GM23338 (cell line): ENCODE results near the gene VWA2. TPM values are rescaled to one million over a fixed set of nuclear protein-coding genes. Genes with fewer than 3 reads are reported as not detected.

Experiments
- ATAC-seq: fragments of 200-7000 bp; cut with Tn5 transposase; 3 replicates; pipeline ENCODE4 v1.9.1; 2020
- DNase-seq: peaks from one replicate; pipeline ENCODE4 v3.0.0-alpha.2; 2015; ENCODE audit warnings: low spot score
- H2AFZ ChIP-seq: fragments of 200-600 bp; sonication (generic); 2 replicates; pipeline ENCODE4 v1.8.0; 2016; ENCODE audit warnings: antibody characterized with exemption, mild to moderate bottlenecking, moderate library complexity
- H3F3A ChIP-seq: fragments of 200-600 bp; sonication (generic); replicated peaks from 2 replicates; pipeline ENCODE4 v1.8.0; 2017; ENCODE audit warnings: antibody characterized with exemption, mixed run types, low read depth
- H3K27ac ChIP-seq: fragments of 200-600 bp; sonication (generic); 2 replicates; pipeline ENCODE4 v1.6.1; 2016; ENCODE audit warnings: low read depth
- H3K27me3 ChIP-seq: fragments of 200-600 bp; sonication (generic); 2 replicates; pipeline ENCODE4 v1.8.0; 2016; ENCODE audit warnings: mild to moderate bottlenecking, mixed run types, moderate library complexity; ENCODE audit not compliant: insufficient read depth
- H3K36me3 ChIP-seq: fragments of 200-600 bp; sonication (generic); 2 replicates; pipeline ENCODE4 v1.8.0; 2016; ENCODE audit warnings: mild to moderate bottlenecking; ENCODE audit not compliant: insufficient read depth
- H3K4me1 ChIP-seq: fragments of 200-600 bp; sonication (generic); 2 replicates; pipeline ENCODE4 v1.8.0; 2016; ENCODE audit warnings: mild to moderate bottlenecking, moderate library complexity; ENCODE audit not compliant: insufficient read depth
- H3K4me2 ChIP-seq: fragments of 200-600 bp; sonication (generic); 2 replicates; pipeline ENCODE4 v1.7.1; 2017; ENCODE audit warnings: mixed run types
- H3K4me3 ChIP-seq: fragments of 200-600 bp; sonication (generic); 2 replicates; pipeline ENCODE4 v1.6.1; 2016; ENCODE audit warnings: mixed run types
- H3K79me2 ChIP-seq: fragments of 200-600 bp; sonication (generic); replicated peaks from 2 replicates; pipeline ENCODE4 v1.8.0; 2017; ENCODE audit warnings: mild to moderate bottlenecking; ENCODE audit not compliant: insufficient read depth
- H3K9me2 ChIP-seq: fragments of 200-600 bp; sonication (generic); 2 replicates; pipeline ENCODE4 v1.8.0; 2017; ENCODE audit not compliant: insufficient read depth
- H4K20me1 ChIP-seq: fragments of 200-600 bp; sonication (generic); replicated peaks from 2 replicates; pipeline ENCODE4 v1.8.0; 2017; ENCODE audit warnings: mild to moderate bottlenecking; ENCODE audit not compliant: insufficient read depth
- H3K27ac Mint-ChIP-seq: 2 replicates; pipeline ENCODE4 v1.8.0; 2020; ENCODE audit warnings: inconsistent platforms, mild to moderate bottlenecking, moderate library complexity, mixed read lengths
- H3K27me3 Mint-ChIP-seq: 3 replicates; pipeline ENCODE4 v1.8.0; 2022; ENCODE audit warnings: low read depth, mild to moderate bottlenecking, moderate library complexity, mixed read lengths, inconsistent platforms; ENCODE audit not compliant: insufficient read depth, poor library complexity
- H3K36me3 Mint-ChIP-seq: 3 replicates; pipeline ENCODE4 v1.8.0; 2021; ENCODE audit warnings: low read depth, mild to moderate bottlenecking, inconsistent platforms, moderate library complexity, mixed read lengths
- H3K4me1 Mint-ChIP-seq: 3 replicates; pipeline ENCODE4 v1.8.0; 2020; ENCODE audit warnings: mild to moderate bottlenecking, inconsistent platforms, mixed read lengths
- H3K4me3 Mint-ChIP-seq: 3 replicates; pipeline ENCODE4 v1.8.0; 2021; ENCODE audit warnings: moderate library complexity, mild to moderate bottlenecking, inconsistent platforms, mixed read lengths
- H3K9me3 Mint-ChIP-seq: 3 replicates; pipeline ENCODE4 v1.8.0; 2020; ENCODE audit warnings: moderate library complexity, mild to moderate bottlenecking, inconsistent platforms, mixed read lengths
- CREB1 ChIP-seq: fragments of 250-450 bp; sonication (Bioruptor Pico); IDR thresholded peaks from 2 replicates; pipeline ENCODE4 v1.5.0; 2020; ENCODE audit warnings: low read depth, mild to moderate bottlenecking, moderate library complexity
- EZH2phosphoT487 ChIP-seq: fragments of 200-600 bp; sonication (generic); IDR thresholded peaks from one replicate; pipeline ENCODE4 v1.8.1; 2018; ENCODE audit warnings: antibody characterized with exemption; ENCODE audit not compliant: unreplicated experiment
- JUNB ChIP-seq: IDR thresholded peaks from one replicate; pipeline ENCODE4 v1.6.1; 2016; ENCODE audit warnings: antibody characterized with exemption; ENCODE audit not compliant: unreplicated experiment
- NANOG ChIP-seq: IDR thresholded peaks from 2 replicates; pipeline ENCODE4 v1.6.1; 2016; ENCODE audit warnings: antibody characterized with exemption, borderline replicate concordance
- POLR2AphosphoS5 ChIP-seq: IDR thresholded peaks from 2 replicates; pipeline ENCODE4 v1.6.1; 2016; ENCODE audit warnings: antibody characterized with exemption, low read depth
- STAT1 ChIP-seq: IDR thresholded peaks from one replicate; pipeline ENCODE4 v1.6.1; 2016; ENCODE audit warnings: antibody characterized with exemption; ENCODE audit not compliant: unreplicated experiment
- ZNF331 ChIP-seq: fragments of 250-450 bp; sonication (Bioruptor Pico); IDR thresholded peaks from 2 replicates; pipeline ENCODE4 v1.5.0; 2020; ENCODE audit warnings: low read depth, mild to moderate bottlenecking, moderate library complexity
- polyA plus RNA-seq: library from polyadenylated mRNA; unstranded; fragments of >200 nt; fragmentation: Nextera tagmentation; extraction: Ambion mirVana; gene quantifications from 2 replicates; pipeline ENCODE4 v1.2.1, GENCODE V29; 2016
- total RNA-seq: library from RNA; depleted of rRNA; stranded (reverse); fragments of >200 nt; shearing (Covaris generic); gene quantifications from 2 replicates; pipeline ENCODE4 v1.2.3, GENCODE V29; 2014
- TF ChIP-seq, protein P1 (sequence below): IDR thresholded peaks from 2 replicates; pipeline ENCODE4 v1.6.1; 2016; ENCODE audit warnings: antibody characterized with exemption
- TF ChIP-seq, protein P2 (sequence below): fragments of 250-450 bp; sonication (Bioruptor Pico); IDR thresholded peaks from 2 replicates; pipeline ENCODE4 v1.5.0; 2020; ENCODE audit warnings: mild to moderate bottlenecking, moderate library complexity
- TF ChIP-seq, protein P3 (sequence below), 2 experiments: fragments of 200-600 bp in 1 of 2; sonication (generic) in 1 of 2; conservative IDR thresholded peaks; 2 replicates each; pipeline versions ENCODE4 v1.5.1 to v1.6.1; 2016 to 2017; ENCODE audit warnings: antibody characterized with exemption in 2 of 2, low read depth in 2 of 2, mild to moderate bottlenecking in 2 of 2, moderate library complexity in 1 of 2

Gene VWA2
- total and polyA plus RNA-seq, 2 experiments from 2014 or later, result 0.48 to 3.7 TPM

DNA sequence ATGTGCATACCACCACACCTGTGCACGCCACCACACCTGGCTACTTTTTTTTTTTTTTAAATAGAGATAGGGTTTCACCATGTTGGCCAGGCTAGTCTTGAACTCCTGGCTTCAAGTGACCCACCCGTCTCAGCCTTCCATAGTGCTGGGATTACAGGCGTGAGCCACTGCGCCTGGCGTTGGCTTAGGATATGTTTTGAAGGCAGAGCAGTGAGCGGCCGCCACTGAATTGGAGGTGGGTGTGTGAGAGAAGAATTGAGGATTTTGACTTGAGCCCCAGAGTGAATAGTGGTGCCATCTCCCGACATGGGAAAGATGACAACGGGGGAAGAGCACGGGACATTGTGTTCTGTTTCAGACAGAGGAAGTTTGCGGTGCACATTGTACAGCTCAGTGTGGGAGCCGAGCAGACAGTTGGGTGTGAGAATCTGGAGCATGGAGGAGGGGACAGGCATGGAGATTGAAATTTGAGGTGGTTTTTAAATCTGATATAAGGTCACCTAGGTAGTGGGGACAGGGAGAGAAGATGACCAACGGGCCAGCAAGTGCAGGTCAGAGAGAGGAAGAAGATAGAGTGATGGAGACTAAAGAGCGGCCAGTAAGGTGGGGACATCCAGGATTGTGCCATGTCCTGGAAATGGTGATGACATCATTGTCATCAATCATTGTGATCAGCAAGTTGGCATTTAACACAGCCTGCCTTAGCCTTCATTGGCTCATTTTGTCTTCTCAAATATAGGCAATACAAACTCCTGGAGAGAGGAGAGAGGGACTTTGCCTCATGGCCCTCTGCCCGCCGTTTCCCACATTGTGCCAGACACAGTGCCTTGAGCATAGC is 35.8 kb downstream of the VWA2 start:
- peaks cover 4% of the 10 kb centered on the region for H3K27me3 Mint-ChIP-seq
- no peak for ATAC-seq
- Histone ChIP-seq H3K36me3 (no peaks in the 10 kb centered on the region), H3K27me3 (no peaks in the 10 kb centered on the region), H3K27ac (no peak overlapping the region), H3K9me2 (no peaks in the 10 kb centered on the region), H3F3A (no peaks in the 10 kb centered on the region), H3K79me2 (no peaks in the 10 kb centered on the region), H3K4me1 (no peaks in the 10 kb centered on the region), H4K20me1 (no peaks in the 10 kb centered on the region), H2AFZ (no peak overlapping the region), H3K4me3 (no peak overlapping the region), H3K4me2 (no peak overlapping the region)
- H3K27ac Mint-ChIP-seq, result no peak overlapping the region
- no peaks in the 10 kb centered on the region; the same call in 2 of the 3 replicates for H3K4me1 Mint-ChIP-seq
- H3K36me3 Mint-ChIP-seq, result no peaks in the 10 kb centered on the region
- H3K9me3 Mint-ChIP-seq, result no peaks in the 10 kb centered on the region
- no peak overlapping the region for H3K4me3 Mint-ChIP-seq
- no peak for DNase-seq
- TF ChIP-seq, protein P1, sequence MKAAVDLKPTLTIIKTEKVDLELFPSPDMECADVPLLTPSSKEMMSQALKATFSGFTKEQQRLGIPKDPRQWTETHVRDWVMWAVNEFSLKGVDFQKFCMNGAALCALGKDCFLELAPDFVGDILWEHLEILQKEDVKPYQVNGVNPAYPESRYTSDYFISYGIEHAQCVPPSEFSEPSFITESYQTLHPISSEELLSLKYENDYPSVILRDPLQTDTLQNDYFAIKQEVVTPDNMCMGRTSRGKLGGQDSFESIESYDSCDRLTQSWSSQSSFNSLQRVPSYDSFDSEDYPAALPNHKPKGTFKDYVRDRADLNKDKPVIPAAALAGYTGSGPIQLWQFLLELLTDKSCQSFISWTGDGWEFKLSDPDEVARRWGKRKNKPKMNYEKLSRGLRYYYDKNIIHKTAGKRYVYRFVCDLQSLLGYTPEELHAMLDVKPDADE, result no peak

DNA sequence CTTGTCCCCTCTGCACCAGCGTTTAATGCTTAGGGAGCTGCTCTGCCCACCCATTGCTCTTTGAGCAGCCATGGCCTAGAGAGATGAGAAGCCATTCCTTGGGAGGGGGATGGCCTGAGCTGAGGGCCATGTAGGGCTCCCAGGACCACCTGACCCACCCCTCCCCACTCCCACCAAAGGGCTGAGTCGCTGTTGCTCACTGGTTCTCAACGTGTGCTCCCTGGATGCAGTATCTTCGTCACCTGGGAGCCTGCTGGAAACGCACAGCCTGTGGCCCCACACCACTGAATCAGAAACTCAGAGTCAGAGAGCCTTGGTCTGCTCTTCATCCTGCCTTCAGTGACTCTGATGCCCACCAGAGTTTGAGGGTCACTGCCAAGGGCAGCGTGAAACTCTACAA is 37.0 kb downstream of the VWA2 start:
- Mint-ChIP-seq H3K36me3 (no peaks in the 10 kb centered on the region), H3K27me3 (peaks cover 4% of the 10 kb centered on the region), H3K4me1 (no peaks in the 10 kb centered on the region), H3K9me3 (no peaks in the 10 kb centered on the region), H3K27ac (no peak overlapping the region), H3K4me3 (no peak overlapping the region)
- Histone ChIP-seq H3K9me2 (no peaks in the 10 kb centered on the region), H3K27me3 (no peaks in the 10 kb centered on the region), H3K4me3 (no peak overlapping the region), H3K36me3 (no peaks in the 10 kb centered on the region), H3K4me1 (no peaks in the 10 kb centered on the region), H3K4me2 (no peak overlapping the region), H3K27ac (no peak overlapping the region), H3F3A (no peaks in the 10 kb centered on the region), H2AFZ (no peak overlapping the region), H3K79me2 (no peaks in the 10 kb centered on the region), H4K20me1 (no peaks in the 10 kb centered on the region)
- ATAC-seq, result no peak
- DNase-seq, result no peak
- TF ChIP-seq EZH2phosphoT487 (no peak), JUNB (no peak), STAT1 (no peak), POLR2AphosphoS5 (no peak), ZNF331 (no peak), CREB1 (CRISPR knock-in tag) (no peak), NANOG (no peak)
- TF ChIP-seq, protein P2, sequence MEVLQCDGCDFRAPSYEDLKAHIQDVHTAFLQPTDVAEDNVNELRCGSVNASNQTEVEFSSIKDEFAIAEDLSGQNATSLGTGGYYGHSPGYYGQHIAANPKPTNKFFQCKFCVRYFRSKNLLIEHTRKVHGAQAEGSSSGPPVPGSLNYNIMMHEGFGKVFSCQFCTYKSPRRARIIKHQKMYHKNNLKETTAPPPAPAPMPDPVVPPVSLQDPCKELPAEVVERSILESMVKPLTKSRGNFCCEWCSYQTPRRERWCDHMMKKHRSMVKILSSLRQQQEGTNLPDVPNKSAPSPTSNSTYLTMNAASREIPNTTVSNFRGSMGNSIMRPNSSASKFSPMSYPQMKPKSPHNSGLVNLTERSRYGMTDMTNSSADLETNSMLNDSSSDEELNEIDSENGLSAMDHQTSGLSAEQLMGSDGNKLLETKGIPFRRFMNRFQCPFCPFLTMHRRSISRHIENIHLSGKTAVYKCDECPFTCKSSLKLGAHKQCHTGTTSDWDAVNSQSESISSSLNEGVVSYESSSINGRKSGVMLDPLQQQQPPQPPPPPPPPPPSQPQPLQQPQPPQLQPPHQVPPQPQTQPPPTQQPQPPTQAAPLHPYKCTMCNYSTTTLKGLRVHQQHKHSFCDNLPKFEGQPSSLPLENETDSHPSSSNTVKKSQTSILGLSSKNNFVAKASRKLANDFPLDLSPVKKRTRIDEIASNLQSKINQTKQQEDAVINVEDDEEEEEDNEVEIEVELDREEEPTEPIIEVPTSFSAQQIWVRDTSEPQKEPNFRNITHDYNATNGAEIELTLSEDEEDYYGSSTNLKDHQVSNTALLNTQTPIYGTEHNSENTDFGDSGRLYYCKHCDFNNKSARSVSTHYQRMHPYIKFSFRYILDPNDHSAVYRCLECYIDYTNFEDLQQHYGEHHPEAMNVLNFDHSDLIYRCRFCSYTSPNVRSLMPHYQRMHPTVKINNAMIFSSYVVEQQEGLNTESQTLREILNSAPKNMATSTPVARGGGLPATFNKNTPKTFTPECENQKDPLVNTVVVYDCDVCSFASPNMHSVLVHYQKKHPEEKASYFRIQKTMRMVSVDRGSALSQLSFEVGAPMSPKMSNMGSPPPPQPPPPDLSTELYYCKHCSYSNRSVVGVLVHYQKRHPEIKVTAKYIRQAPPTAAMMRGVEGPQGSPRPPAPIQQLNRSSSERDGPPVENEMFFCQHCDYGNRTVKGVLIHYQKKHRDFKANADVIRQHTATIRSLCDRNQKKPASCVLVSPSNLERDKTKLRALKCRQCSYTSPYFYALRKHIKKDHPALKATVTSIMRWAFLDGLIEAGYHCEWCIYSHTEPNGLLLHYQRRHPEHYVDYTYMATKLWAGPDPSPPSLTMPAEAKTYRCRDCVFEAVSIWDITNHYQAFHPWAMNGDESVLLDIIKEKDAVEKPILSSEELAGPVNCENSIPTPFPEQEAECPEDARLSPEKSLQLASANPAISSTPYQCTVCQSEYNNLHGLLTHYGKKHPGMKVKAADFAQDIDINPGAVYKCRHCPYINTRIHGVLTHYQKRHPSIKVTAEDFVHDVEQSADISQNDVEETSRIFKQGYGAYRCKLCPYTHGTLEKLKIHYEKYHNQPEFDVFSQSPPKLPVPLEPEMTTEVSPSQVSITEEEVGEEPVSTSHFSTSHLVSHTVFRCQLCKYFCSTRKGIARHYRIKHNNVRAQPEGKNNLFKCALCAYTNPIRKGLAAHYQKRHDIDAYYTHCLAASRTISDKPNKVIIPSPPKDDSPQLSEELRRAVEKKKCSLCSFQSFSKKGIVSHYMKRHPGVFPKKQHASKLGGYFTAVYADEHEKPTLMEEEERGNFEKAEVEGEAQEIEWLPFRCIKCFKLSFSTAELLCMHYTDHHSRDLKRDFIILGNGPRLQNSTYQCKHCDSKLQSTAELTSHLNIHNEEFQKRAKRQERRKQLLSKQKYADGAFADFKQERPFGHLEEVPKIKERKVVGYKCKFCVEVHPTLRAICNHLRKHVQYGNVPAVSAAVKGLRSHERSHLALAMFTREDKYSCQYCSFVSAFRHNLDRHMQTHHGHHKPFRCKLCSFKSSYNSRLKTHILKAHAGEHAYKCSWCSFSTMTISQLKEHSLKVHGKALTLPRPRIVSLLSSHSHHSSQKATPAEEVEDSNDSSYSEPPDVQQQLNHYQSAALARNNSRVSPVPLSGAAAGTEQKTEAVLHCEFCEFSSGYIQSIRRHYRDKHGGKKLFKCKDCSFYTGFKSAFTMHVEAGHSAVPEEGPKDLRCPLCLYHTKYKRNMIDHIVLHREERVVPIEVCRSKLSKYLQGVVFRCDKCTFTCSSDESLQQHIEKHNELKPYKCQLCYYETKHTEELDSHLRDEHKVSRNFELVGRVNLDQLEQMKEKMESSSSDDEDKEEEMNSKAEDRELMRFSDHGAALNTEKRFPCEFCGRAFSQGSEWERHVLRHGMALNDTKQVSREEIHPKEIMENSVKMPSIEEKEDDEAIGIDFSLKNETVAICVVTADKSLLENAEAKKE, result no peak
- TF ChIP-seq, protein P1, result no peak
- TF ChIP-seq, protein P3, sequence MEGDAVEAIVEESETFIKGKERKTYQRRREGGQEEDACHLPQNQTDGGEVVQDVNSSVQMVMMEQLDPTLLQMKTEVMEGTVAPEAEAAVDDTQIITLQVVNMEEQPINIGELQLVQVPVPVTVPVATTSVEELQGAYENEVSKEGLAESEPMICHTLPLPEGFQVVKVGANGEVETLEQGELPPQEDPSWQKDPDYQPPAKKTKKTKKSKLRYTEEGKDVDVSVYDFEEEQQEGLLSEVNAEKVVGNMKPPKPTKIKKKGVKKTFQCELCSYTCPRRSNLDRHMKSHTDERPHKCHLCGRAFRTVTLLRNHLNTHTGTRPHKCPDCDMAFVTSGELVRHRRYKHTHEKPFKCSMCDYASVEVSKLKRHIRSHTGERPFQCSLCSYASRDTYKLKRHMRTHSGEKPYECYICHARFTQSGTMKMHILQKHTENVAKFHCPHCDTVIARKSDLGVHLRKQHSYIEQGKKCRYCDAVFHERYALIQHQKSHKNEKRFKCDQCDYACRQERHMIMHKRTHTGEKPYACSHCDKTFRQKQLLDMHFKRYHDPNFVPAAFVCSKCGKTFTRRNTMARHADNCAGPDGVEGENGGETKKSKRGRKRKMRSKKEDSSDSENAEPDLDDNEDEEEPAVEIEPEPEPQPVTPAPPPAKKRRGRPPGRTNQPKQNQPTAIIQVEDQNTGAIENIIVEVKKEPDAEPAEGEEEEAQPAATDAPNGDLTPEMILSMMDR (conservative IDR thresholded peaks at IDR 0.05; ENCODE audit: low read depth in 2 of 2), result no peak
